IMR-90 (cell line): ENCODE results near the gene CD300LG. TPM values are rescaled to one million over a fixed set of nuclear protein-coding genes. Genes with fewer than 3 reads are reported as not detected.

Experiments used
- ATAC-seq: fragments of 200-7000 bp; cut with Tn5 transposase; 2 replicates; pipeline ENCODE4 v1.9.1; 2020; ENCODE audit warnings: low read depth, mild to moderate bottlenecking, moderate library complexity
- BruUV-seq: library from RNA; stranded (reverse); fragments of 400-500 nt; replicated peaks from 2 replicates; lab custom pipeline; 2021; lab: Mats Ljungman, UMichigan
- CTCF ChIA-PET: fragments of 300-600 bp; formaldehyde crosslinking; extraction: SDS; loops from one replicate; lab custom pipeline; 2021; ENCODE audit warnings: antibody characterized with exemption; lab: Yijun Ruan, JAX
- POLR2A ChIA-PET: fragments of 300-600 bp; sonication (Branson Sonifier 250); formaldehyde crosslinking; loops from one replicate; lab custom pipeline; 2022; ENCODE audit warnings: antibody characterized with exemption; ENCODE audit not compliant: unreplicated experiment; lab: Charles Lee
- DNase-seq: peaks from one replicate; pipeline ENCODE4 v3.0.0; 2013
- H2AFZ ChIP-seq: replicated peaks from 2 replicates; pipeline ENCODE3; 2013; ENCODE audit warnings: low read length, mild to moderate bottlenecking; ENCODE audit not compliant: poor library complexity
- H2AK5ac ChIP-seq: 2 replicates; pipeline ENCODE4 v1.6.1; 2013; ENCODE audit warnings: low read depth, low read length, inconsistent platforms
- H2AK9ac ChIP-seq: replicated peaks from 2 replicates; pipeline ENCODE3; 2013; ENCODE audit warnings: mild to moderate bottlenecking, low read depth, low read length, moderate library complexity; ENCODE audit not compliant: poor library complexity
- H2BK120ac ChIP-seq: 2 replicates; pipeline ENCODE4 v1.6.1; 2013; ENCODE audit warnings: low read depth, low read length, inconsistent platforms
- H2BK15ac ChIP-seq: 3 replicates; pipeline ENCODE4 v1.6.1; 2013; ENCODE audit warnings: low read depth, low read length, inconsistent platforms
- H2BK20ac ChIP-seq: 2 replicates; pipeline ENCODE4 v1.6.1; 2013; ENCODE audit warnings: low read depth, mild to moderate bottlenecking, inconsistent platforms, low read length, moderate library complexity
- H2BK5ac ChIP-seq: 2 replicates; pipeline ENCODE4 v1.6.1; 2013; ENCODE audit warnings: mild to moderate bottlenecking, low read depth, low read length, inconsistent platforms; ENCODE audit not compliant: poor library complexity, severe bottlenecking
- H3K14ac ChIP-seq: replicated peaks from 2 replicates; pipeline ENCODE4 v1.6.1; 2013; ENCODE audit warnings: low read depth, low read length, inconsistent platforms
- H3K18ac ChIP-seq: 2 replicates; pipeline ENCODE4 v1.6.1; 2013; ENCODE audit warnings: low read depth, low read length, control low read depth
- H3K23ac ChIP-seq: 2 replicates; pipeline ENCODE4 v1.6.1; 2013; ENCODE audit warnings: low read depth, low read length, inconsistent platforms
- H3K27ac ChIP-seq: 2 replicates; pipeline ENCODE4 v1.5.1; 2013; ENCODE audit warnings: mild to moderate bottlenecking, control low read depth, low read length; ENCODE audit not compliant: insufficient read depth
- H3K27me3 ChIP-seq: 2 replicates; pipeline ENCODE4 v1.6.1; 2013; ENCODE audit warnings: low read length; ENCODE audit not compliant: control insufficient read depth, insufficient read depth
- H3K36me3 ChIP-seq: 2 replicates; pipeline ENCODE4 v1.6.1; 2013; ENCODE audit warnings: low read length, mixed read lengths; ENCODE audit not compliant: control insufficient read depth, insufficient read depth
- H3K4ac ChIP-seq: 2 replicates; pipeline ENCODE4 v1.6.1; 2013; ENCODE audit warnings: low read depth, low read length, inconsistent platforms
- H3K4me1 ChIP-seq: 2 replicates; pipeline ENCODE4 v1.6.1; 2013; ENCODE audit warnings: low read length, mixed read lengths; ENCODE audit not compliant: control insufficient read depth, insufficient read depth
- H3K4me2 ChIP-seq: 2 replicates; pipeline ENCODE4 v1.6.1; 2013; ENCODE audit warnings: low read depth, mild to moderate bottlenecking, control low read depth, low read length, moderate library complexity
- H3K4me3 ChIP-seq: 2 replicates; pipeline ENCODE4 v1.5.1; 2013; ENCODE audit warnings: low read depth, mild to moderate bottlenecking, control low read depth, low read length, moderate library complexity; ENCODE audit not compliant: insufficient read depth
- H3K56ac ChIP-seq: 2 replicates; pipeline ENCODE4 v1.6.1; 2013; ENCODE audit warnings: low read length, inconsistent platforms; ENCODE audit not compliant: insufficient read depth; ENCODE audit errors: extremely low read depth
- H3K79me1 ChIP-seq, 2 experiments: 2 replicates each; pipeline ENCODE4 v1.6.1; 2013; ENCODE audit warnings: low read length in 2 of 2, inconsistent platforms in 1 of 2, low read depth in 1 of 2
- H3K9ac ChIP-seq: 2 replicates; pipeline ENCODE4 v1.6.1; 2013; ENCODE audit warnings: low read depth, low read length, control low read depth
- H3K9me1 ChIP-seq: 2 replicates; pipeline ENCODE4 v1.6.1; 2013; ENCODE audit warnings: low read length, inconsistent platforms; ENCODE audit not compliant: insufficient read depth
- H3K9me3 ChIP-seq: 2 replicates; pipeline ENCODE4 v1.6.1; 2013; ENCODE audit warnings: low read length; ENCODE audit not compliant: control insufficient read depth, insufficient read depth
- H4K20me1 ChIP-seq: 2 replicates; pipeline ENCODE4 v1.6.1; 2013; ENCODE audit warnings: low read length, inconsistent platforms; ENCODE audit not compliant: insufficient read depth
- H4K5ac ChIP-seq: 2 replicates; pipeline ENCODE4 v1.6.1; 2013; ENCODE audit warnings: mild to moderate bottlenecking, low read depth, low read length, control low read depth
- H4K8ac ChIP-seq, 2 experiments: 2 replicates each; pipeline ENCODE4 v1.6.1; 2013; ENCODE audit warnings: low read depth in 2 of 2, low read length in 2 of 2, control low read depth in 1 of 2, inconsistent platforms in 1 of 2
- H4K91ac ChIP-seq: 2 replicates; pipeline ENCODE4 v1.6.1; 2013; ENCODE audit warnings: low read depth, low read length, inconsistent platforms; ENCODE audit not compliant: insufficient read depth
- BHLHE40 ChIP-seq: fragments of 150-350 bp; IDR thresholded peaks from 2 replicates; pipeline ENCODE4 v1.6.1; 2016; ENCODE audit warnings: mild to moderate bottlenecking, low read depth, low read length
- CEBPB ChIP-seq: IDR thresholded peaks from 2 replicates; pipeline ENCODE4 v1.6.1; 2012; ENCODE audit warnings: low read depth, low read length, improper control_type of control experiment
- MAFK ChIP-seq: IDR thresholded peaks from 2 replicates; pipeline ENCODE4 v1.6.1; 2012; ENCODE audit warnings: low read depth, low read length, improper control_type of control experiment
- NFE2L2 ChIP-seq: fragments of 150-350 bp; IDR thresholded peaks from 2 replicates; pipeline ENCODE4 v1.6.1; 2016; ENCODE audit warnings: low read depth, mild to moderate bottlenecking, low read length
- RAD21 ChIP-seq: IDR thresholded peaks from 2 replicates; pipeline ENCODE4 v1.6.1; 2012; ENCODE audit warnings: low read length, improper control_type of control experiment
- SMC3 ChIP-seq: fragments of 150-350 bp; IDR thresholded peaks from 2 replicates; pipeline ENCODE4 v1.6.1; 2016; ENCODE audit warnings: low read depth, mild to moderate bottlenecking, antibody characterized with exemption, low read length, moderate library complexity
- WGBS, 2 experiments: methylation state at CpG; one replicate each; pipeline versions ENCODE4 v1.1.5 to v1.1.7; 2013; ENCODE audit warnings: missing lambda C conversion rate in 2 of 2; ENCODE audit not compliant: insufficient read length in 1 of 2; ENCODE audit errors: extremely low coverage in 2 of 2; 5-methylcytosine and 5-hydroxymethylcytosine counted together
- dilution Hi-C: fragments of 300-500 bp; cut with HindIII; formaldehyde crosslinking; loops from one replicate; pipeline ENCODE4 v1.14.3; 2018; ENCODE audit warnings: low sequenced_read_pairs; ENCODE audit not compliant: unreplicated experiment
- in situ Hi-C: fragments of 300-500 bp; cut with MboI; formaldehyde crosslinking; loops from 3 replicates; pipeline ENCODE4 v1.14.3; 2019; ENCODE audit warnings: low sequenced_read_pairs, inconsistent platforms, mixed read lengths
- intact Hi-C: fragments of 100-400 bp; cut with micrococcal nuclease; formaldehyde crosslinking; loops from 2 replicates; pipeline ENCODE4 v1.10.0; 2022
- polyA plus RNA-seq, 3 experiments: library from polyadenylated mRNA; depleted of rRNA; stranded (reverse); fragments of >200 nt; gene quantifications; 2 replicates each; pipeline ENCODE4 v1.2.3, GENCODE V29; 2012; ENCODE audit warnings: low replicate concordance in 1 of 3
- total RNA-seq: library from RNA; depleted of rRNA; stranded (reverse); fragments of >200 nt; gene quantifications from 2 replicates; pipeline ENCODE4 v1.2.3, GENCODE V29; 2012
- TF ChIP-seq, protein P1 (sequence below): conservative IDR thresholded peaks from 2 replicates; pipeline ENCODE4 v1.5.1; 2012; ENCODE audit warnings: mild to moderate bottlenecking, low read depth, low read length, improper control_type of control experiment

Gene CD300LG
- total and polyA plus RNA-seq, 2 of the 4 experiments (the other 2 are of a cell fraction) = not detected

DNA sequence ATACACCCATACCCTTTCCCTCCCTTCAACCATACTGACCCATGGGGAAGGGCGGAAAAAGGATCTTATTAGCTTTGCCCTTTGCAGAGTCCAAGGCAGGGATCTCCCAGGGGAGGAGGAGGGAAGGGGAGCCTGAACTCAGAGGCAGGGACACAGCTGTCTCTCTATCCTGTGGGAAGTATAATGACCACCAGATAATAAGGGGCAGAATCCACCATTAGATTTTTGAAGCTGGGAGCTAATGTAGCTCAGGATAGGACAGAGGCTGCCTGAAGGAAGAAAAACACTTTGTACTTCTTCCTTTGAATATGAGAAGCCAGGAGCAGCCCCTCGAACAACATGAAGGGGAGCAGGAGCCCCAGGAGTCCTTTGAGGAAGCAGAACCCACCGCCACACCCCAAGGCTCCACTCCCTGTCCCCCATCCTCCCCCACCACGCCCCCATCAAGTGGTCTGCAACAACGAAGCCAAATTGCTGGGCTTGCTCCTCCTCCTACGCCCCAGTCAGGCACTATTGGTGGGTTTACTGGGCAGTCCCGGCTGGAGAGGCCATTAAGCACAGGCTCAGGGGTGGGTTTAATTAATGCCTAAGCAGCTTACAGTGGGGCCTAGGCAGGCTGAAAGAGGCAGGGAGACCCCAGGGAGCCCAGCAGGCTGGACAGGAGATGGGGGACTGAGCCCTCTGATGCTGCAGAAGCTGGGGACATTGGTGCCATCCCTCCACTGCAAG lies 55.0 kb downstream of the CD300LG start:
- Histone ChIP-seq H3K18ac (no peak overlapping the region), H3K4me2 (no peak overlapping the region), H4K8ac (no peak overlapping the region), H3K14ac (no peak overlapping the region), H2AFZ (no peak overlapping the region), H4K20me1 (peaks cover 8% of the 10 kb centered on the region), H3K9ac (no peak overlapping the region), H3K9me1 (0 out of 2 replicates have a peak, but pooled peaks cover 4% of the 10 kb centered on the region), H3K36me3 (no peaks in the 10 kb centered on the region), H2AK5ac (no peak overlapping the region), H3K27ac (no peak overlapping the region), H3K79me1 (no peaks in the 10 kb centered on the region), H4K5ac (no peak overlapping the region), H3K4me1 (peaks cover 4% of the 10 kb centered on the region), H3K23ac (no peak overlapping the region), H3K56ac (no peak overlapping the region), H3K27me3 (peaks cover 4% of the 10 kb centered on the region; the same call in 1 of the 2 replicates), H3K4me3 (no peak overlapping the region), H2BK20ac (no peak overlapping the region), H3K4ac (no peak overlapping the region), H2BK5ac (no peak overlapping the region), H3K9me3 (no peaks in the 10 kb centered on the region), H4K91ac (no peak overlapping the region), H2BK120ac (no peak overlapping the region), H2BK15ac (no peak overlapping the region), H2AK9ac (no peak overlapping the region)
- in situ Hi-C loops = no loop called here
- no CpG with 5 or more reads among the region's 7 CpGs for WGBS, 2 experiments
- dilution Hi-C loops = no loop called here
- no TSS peak for BruUV-seq
- no peak for DNase-seq
- ChIA-PET POLR2A (no interaction called here), CTCF (no interaction called here)
- no peak for ATAC-seq
- intact Hi-C loops = no loop called here
- no peak for TF ChIP-seq SMC3
- TF ChIP-seq MAFK = no peak
- TF ChIP-seq, protein P1, sequence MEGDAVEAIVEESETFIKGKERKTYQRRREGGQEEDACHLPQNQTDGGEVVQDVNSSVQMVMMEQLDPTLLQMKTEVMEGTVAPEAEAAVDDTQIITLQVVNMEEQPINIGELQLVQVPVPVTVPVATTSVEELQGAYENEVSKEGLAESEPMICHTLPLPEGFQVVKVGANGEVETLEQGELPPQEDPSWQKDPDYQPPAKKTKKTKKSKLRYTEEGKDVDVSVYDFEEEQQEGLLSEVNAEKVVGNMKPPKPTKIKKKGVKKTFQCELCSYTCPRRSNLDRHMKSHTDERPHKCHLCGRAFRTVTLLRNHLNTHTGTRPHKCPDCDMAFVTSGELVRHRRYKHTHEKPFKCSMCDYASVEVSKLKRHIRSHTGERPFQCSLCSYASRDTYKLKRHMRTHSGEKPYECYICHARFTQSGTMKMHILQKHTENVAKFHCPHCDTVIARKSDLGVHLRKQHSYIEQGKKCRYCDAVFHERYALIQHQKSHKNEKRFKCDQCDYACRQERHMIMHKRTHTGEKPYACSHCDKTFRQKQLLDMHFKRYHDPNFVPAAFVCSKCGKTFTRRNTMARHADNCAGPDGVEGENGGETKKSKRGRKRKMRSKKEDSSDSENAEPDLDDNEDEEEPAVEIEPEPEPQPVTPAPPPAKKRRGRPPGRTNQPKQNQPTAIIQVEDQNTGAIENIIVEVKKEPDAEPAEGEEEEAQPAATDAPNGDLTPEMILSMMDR = no peak
- TF ChIP-seq NFE2L2 = no peak
- no peak for TF ChIP-seq RAD21
- TF ChIP-seq BHLHE40 = no peak
- TF ChIP-seq CEBPB = no peak
